Stimulated activated CD8-positive, alpha-beta memory T cell treated with anti-CD3 and anti-CD28 coated beads, Interleukin-7, amount 100 ng/mL, for 1 hour (primary cell): ENCODE data around the gene SPON2.

ENCODE experiments used
- DNase-seq, 2 donors: peaks; one replicate each; pipeline ENCODE4 v3.0.0-alpha.2; 2020; ENCODE audit warnings: low read depth in 2 of 2

SPON2 gene

GRCh38 chr4:1172971-1173757, 781 bp upstream of the SPON2 start:
- no peak for DNase-seq

GRCh38 chr4:1171311-1172227, 814 bp downstream of the SPON2 start:
- DNase-seq = no peak

GRCh38 chr4:1170976-1171310, 1.4 kb downstream of the SPON2 start:
- DNase-seq = no peak

DNA sequence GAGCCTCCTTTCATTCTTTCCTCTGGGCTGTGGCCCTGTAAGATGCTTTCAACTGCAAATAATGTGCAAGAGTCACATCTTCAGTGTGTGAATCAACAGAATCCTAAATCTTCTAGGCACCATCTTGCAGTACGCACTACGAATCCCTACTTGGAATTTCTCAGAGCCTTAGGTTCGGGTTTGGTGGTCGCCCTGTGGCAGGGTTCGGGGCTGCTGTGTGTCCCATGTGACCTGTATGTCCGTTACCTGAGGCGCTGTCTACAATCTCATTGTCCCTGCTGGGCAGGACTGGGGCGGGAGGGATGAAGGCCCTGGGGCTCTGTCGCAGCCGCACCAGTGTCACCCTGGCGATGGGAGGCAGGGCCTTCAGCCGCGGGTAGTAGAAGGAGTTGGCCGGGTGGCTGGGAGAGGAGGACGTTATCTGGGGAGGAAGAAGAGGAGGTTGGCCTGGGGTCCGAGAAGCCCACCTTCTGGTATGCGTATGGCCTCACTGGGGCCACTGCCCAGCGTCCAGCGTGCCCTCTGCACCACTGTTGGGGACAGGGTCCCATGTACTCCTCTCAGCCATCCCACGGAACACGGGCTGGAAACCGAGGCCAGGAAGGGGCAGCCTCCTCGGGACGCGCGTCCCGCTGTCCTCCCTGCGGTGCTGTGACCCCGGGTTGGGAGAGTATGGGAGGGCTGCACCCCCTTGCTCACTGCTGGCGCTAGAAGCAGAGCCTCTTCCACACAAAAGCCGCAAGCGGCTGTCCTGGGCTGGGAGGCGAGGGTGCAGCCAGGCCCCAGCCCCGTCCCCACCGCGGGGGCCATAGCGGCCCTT, 2.0 kb downstream of the SPON2 start:
- no peak for DNase-seq

GRCh38 chr4:1169691-1170096, 2.7 kb downstream of the SPON2 start:
- no peak for DNase-seq

DNA sequence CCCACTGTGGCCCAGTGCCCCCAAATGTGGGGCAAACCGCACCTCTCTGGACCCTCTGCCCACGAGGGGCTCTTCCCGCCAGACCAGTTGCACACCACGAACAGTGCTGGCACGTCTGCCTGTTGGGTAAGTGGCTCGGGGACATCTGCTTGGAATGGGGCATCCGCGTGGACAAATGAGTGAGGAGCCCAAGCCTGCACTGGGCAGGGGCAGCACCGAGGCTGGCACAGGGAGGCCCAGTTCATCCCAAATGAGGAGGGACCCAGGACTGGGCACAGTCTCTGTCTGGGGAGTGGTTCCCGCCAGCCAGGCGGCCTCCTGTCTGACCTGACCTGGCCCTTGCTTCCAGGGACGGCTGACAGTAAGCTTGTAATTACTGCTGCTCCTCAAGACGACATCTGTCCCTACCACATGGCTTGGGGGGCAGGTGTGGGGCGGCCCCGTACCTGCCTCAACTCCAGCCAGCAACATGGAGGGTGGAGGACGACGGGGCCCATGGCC, 3.2 kb downstream of the SPON2 start:
- DNase-seq = no peak

DNA sequence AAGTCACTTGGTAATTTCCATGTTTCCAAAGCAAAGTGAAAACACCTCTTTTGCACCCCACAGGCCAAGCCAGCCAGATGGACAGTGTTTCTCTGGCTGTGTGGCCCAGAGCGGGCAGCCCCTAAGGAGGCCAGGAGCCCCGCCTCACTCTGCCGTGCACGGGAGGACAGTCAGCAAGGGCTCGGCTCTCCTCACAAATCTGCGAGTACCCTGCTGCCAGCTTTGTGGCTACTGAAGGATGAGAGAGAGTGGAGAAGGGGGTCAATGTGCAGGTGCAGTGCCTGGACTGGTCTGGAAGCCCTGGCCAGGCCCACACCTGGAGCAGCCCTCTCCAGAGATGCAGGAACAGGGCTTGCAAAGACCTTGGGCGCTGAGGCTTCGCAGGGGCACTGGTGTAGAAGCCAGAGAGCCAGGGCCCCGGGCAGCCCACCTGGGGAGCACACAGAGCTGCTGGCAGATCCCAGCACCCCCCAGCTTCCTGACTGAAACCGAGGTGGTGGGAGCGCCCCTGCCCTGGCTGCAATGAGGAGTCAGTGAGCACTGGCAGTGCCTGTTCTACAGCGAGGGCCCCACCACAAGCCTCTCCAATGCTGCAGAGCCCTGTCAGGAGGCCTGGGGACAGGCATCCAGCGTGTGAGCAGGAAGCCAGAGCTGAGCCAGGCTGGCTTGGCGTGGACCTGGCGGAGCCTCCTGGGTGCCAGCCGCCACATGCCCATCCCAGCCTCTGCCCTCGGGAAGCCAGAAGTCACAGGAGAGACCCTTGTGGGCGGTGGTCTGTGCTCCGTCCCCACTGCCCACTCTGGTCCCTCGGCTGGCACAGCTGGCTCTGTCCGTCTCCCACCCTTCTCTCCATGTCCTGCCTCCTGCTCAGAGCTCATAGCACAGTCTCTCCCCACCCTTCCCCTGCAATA, 3.9 kb downstream of the SPON2 start:
- no peak for DNase-seq

GRCh38 chr4:1167244-1167949, 5.0 kb downstream of the SPON2 start:
- DNase-seq = peak; percentile 71 to 74

GRCh38 chr4:1166509-1167243, 5.7 kb downstream of the SPON2 start:
- DNase-seq = no peak

GRCh38 chr4:1164956-1165545, 7.3 kb downstream of the SPON2 start:
- no peak for DNase-seq

GRCh38 chr4:1164444-1164843, 7.9 kb downstream of the SPON2 start:
- no peak for DNase-seq

DNA sequence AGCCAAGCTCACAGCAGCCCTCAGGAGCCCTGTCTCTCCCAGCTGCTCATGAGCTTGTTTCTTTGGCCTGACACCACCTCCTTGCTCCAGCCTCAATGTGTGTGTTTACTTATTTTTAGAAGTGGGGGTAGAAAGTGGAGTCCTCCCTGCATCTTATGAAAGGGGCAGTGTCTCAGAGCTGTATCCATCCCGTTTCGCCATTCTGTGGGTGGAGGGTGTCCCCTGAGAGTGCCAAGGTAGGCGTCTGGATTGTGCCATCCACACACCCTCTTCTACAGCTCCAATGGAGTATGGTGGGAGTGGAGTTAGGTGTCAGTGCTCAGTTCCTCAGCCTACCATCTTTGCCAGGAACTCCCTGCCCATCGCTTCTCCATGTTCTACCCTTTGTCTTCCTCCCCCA, 8.3 kb downstream of the SPON2 start:
- DNase-seq = no peak

DNA sequence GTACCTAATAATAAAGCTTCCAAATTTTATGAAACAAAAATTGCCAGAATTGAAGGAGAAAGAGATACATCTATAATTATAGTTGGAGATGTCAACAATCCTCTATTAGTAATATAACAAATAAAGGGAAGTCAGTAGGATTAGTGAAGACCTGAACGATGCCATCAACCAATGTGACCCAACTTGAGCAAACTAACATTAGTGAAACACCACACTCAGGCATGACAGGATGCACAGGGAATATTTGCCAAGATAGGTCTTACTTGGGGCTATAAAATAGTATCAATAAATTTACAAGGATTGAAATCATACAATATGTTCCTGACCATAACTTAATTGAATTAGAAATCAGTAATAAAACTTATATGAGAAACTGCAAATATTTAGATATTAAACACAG, 12.0 kb downstream of the SPON2 start:
- no peak for DNase-seq

- DNase-seq = no peak
Observed at GRCh38 chr4:1156069-1156468, 16.3 kb downstream of the SPON2 start.

DNA sequence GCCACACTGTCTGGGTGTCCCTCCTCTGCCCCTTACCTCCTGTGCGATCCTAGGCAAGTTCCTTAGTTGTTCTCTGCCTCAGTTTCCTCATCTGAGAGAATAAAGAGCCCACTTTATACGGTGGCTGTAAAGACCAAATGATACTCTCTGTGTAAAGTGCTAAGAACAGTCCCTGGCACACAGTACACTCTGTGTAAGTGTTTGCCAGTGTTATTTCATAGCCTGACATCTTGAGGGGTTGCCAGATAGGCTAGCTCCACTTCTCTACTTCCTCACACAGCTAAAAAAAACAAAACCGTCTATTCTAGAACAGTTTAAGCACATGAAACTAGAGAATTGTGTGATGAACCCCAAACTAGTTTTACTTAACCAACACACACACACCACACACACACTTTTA, 17.1 kb downstream of the SPON2 start:
- no peak for DNase-seq

GRCh38 chr4:1154523-1155182, 17.7 kb downstream of the SPON2 start:
- no peak for DNase-seq

- DNase-seq = no peak
Observed at GRCh38 chr4:1154126-1154522, 18.3 kb downstream of the SPON2 start.

DNA sequence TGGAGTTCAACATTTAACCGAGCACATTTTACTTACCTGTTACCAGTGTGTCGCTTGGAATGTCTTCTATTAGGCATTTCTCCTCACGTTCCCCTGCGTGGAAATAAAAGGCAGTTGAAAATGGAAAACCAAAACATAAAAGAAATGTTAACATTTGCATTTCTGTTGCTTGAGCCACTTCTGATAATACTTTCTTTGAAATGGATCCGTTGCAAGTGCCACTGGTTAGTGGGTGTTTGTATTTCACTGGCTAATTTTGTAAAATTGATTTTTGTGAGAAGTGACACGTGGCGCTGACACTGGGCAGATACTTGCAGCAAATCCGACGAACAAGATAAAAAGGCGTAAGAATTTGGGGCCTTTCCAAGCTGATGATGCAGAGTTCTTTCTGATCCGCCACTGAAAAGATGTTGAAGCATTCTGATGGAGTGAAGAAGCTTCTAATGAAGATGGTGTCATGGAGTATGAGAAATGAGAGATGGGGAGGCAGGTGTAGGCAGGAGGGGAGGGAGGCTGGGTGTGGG, 18.8 kb downstream of the SPON2 start:
- no peak for DNase-seq
